Tibial nerve (tissue), 3 donors: ENCODE data around the gene CHL1.

Source experiments
- CTCF ChIP-seq, 5 experiments: fragments of 200-600 bp in 3 of 5; fragments of 450-650 bp in 2 of 5; sonication (generic) in 3 of 5; IDR thresholded peaks; one replicate each; pipeline ENCODE4 v1.5.1; 2016 to 2019; ENCODE audit warnings: antibody characterized with exemption in 5 of 5, mild to moderate bottlenecking in 3 of 5, moderate library complexity in 2 of 5
- POLR2A ChIP-seq, 2 donors: fragments of 450-650 bp; IDR thresholded peaks; one replicate each; pipeline ENCODE4 v1.6.1; 2017; ENCODE audit warnings: antibody characterized with exemption in 2 of 2, mild to moderate bottlenecking in 2 of 2, moderate library complexity in 2 of 2

DNA sequence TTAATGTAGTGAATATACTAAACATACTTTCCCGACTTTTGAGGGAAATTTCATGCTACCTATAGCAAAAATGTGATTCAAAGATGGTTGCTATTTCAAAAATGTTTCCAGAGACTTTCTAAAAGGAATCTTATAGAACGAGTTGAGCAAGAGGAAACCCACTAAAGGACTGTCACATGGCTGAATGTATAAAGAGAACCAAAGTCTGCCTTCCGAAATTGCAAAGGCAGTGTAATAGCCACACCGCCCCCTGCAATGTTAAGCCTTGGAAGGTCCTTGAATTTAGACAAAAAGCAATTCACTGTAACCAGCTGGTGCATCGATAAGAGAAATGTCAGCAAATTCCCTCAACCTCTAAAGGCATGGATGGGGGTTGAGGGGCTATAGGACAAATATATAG lies 142.8 kb downstream of the CHL1 start:
- TF ChIP-seq CTCF (IDR thresholded peaks at IDR 0.05) (no peak), POLR2A (IDR thresholded peaks at IDR 0.05) (no peak)
